ENCODE measurements around the gene CBX8.
A peak's percentile ranks its signal among the peaks of the same experiment; 100 is the strongest.

CBX8 gene

DNA sequence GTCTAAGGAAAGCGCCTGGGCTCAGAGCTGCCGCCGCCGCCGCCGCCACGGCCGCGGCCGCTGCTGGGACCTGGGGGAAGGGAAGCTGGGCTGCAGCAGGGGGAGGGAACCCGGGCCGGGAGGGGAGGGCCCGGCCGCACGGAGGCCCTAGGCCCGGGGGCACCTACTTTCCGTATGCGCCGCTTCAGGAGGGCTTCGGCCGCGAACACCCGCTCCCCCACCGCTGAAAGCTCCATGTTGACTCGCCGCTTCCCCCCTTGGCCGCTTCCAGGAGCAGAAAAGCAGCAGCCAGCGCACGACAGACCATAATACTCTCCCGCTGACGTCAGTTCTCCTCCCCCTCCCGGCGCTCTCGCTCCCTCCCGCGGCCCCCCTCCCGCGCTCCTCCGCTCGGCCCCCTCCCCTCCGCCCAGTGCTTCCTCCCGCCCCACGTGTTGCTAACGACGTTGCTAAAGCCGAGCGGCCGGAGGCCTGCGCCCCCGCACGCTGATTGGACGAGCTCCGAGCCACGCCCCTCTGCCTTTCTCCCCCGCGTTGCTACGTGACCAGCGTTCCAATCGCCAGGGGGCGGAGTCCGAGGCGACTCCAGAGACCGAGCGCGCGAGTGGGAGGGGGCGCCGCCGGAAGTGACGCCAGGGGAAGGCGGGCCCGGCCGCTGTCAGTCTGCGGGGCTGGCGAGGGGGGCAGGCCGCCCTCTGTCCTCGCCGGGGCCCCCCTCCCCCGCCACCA, at the start of gene CBX8:
TSS of gene CBX8 (minus strand) at position 315 of the 729 bp plus-strand sequence. CDS start at position 236, 79 bp downstream.
- TF ChIP-seq MYC (IDR thresholded peaks at IDR 0.05; ENCODE audit: low read depth, low read length) (peak; percentile 33), POLR2A (IDR thresholded peaks at IDR 0.05; ENCODE audit: extremely low read depth, insufficient read length) (peak; percentile 31), MAX (IDR thresholded peaks at IDR 0.05; ENCODE audit: low read depth, low read length) (peak; percentile 88), CTCF (IDR thresholded peaks at IDR 0.05; ENCODE audit: low read depth, low read length) (no peak)
- peak within 1 kb of the TSS; percentile 83 for H3K4me3 ChIP-seq (ENCODE audit: low read depth, low read length)
- peak; percentile 99 for DNase-seq (ENCODE audit: low read depth)

DNA sequence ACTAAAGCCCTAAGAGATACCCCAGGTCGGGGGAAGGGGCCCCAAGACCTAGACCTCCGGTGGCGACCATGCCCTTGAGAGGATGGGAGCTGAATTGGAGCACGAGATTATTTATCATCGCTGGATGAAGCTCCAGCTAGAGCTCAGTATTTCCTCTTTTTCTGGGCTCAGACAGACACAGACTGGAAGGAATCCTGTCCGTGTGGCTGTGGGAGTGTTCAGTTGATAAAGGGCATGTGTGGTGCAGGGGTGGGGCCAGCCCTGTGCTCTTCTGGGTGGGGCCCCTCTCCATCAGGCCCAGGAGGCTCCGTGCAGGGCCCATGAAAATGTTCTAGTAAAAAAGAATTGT, 48.7 kb upstream of the CBX8 start:
- peak; percentile 74 for DNase-seq (ENCODE audit: low read depth)
- TF ChIP-seq POLR2A (IDR thresholded peaks at IDR 0.05; ENCODE audit: extremely low read depth, insufficient read length) (no peak), MAX (IDR thresholded peaks at IDR 0.05; ENCODE audit: low read depth, low read length) (peak; percentile 14; the same call in 1 of the 2 replicates), MYC (IDR thresholded peaks at IDR 0.05; ENCODE audit: low read depth, low read length) (0 out of 2 replicates have a peak, but pooled peaks have one; percentile 29), CTCF (IDR thresholded peaks at IDR 0.05; ENCODE audit: low read depth, low read length) (no peak)
- H3K4me3 ChIP-seq (ENCODE audit: low read depth, low read length), result no peak overlapping the region

DNA sequence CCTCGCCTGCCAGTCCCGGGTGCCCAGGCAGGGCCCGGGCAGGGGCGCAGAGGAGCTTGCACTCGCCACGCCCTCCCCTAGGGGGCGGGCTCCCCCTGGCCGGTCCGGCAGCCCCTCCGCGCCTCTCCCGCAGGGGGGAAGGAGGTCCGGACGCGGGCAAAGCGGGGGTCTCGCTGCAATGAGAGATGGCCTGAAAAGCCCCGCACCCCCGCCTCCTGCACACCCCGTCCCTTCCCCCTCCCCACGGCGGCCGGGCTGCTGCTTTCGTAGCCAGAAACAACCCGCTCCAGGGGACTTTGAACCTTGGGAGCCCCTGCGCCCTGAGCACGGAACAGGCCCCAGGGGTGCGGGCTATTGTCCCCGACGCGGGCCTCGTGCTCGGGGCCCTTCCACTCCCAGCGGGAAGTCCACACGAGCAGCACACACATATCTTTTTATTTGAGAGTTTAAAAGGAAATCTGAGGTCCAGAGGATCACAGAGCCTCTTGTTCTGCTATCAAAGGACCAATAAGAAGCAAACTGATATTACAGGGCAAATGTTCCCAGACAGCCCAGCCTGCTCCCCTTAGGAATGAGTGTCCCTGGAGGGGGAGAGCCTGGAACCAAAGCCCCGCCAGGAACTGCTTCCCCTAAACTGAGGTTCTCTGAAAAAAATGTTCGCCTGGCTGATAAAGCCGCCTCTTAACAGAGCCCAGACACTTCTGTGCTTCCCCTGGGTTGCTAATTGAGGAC, 48.2 kb upstream of the CBX8 start:
- DNase-seq (ENCODE audit: low read depth), result peak; percentile 63
- TF ChIP-seq MYC (IDR thresholded peaks at IDR 0.05; ENCODE audit: low read depth, low read length), result no peak; the same call in 1 of the 2 replicates
- peak; percentile 60 for TF ChIP-seq CTCF (IDR thresholded peaks at IDR 0.05; ENCODE audit: low read depth, low read length)
- no peak overlapping the region for H3K4me3 ChIP-seq (ENCODE audit: low read depth, low read length)

DNA sequence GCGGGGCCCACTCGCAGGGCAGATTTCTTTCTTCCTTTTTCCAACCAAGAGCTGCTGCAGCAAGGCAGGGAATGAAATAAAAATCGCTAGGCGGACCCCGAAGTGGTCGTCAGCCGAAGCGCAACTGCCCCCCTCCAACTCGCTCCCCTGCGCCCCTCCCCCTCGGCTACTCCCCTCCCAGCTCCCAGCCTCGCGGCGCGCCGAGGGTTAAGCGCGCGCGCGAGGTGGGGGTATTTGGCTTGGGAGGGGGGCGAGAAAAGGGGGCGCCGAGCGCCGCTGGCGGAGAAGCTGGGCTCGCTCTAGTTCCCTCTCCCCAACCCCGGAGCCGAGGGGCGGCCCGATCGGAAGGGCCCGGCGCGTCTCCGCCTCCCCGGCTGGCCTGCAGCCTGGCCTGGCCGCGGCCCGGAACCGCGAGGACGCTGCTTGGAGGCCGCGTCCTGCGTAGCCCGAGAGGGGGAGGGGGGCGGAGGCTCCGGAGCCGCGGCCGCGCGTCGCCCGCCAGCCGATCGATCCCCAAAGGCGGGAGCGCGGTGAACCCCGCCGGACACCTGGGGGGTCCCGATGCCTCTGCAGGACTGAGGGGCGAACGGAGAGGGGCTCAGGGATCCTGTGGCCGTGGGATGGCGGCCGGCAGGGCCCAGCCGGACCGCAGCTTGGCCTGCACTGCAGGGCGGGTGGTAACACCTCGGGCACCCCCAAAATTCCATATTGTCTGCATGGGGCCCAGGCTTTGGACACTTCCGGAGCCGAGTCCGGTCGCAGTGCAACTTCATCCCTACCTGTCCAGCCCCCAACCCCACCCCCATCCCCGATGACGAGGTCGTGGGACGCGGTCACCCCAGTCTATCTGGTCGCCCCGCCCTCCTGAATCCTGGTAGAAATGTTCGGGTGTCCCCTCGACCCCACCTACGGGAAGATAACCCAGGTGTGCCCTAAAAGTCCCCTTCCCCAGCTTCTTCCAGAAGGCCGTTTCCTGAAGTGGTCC, 47.2 kb upstream of the CBX8 start:
- peak; percentile 54 for DNase-seq (ENCODE audit: low read depth)
- TF ChIP-seq MAX (IDR thresholded peaks at IDR 0.05; ENCODE audit: low read depth, low read length) (0 out of 2 replicates have a peak, but pooled peaks have one; percentile 27), MYC (IDR thresholded peaks at IDR 0.05; ENCODE audit: low read depth, low read length) (no peak; the same call in 1 of the 2 replicates)
- no peak overlapping the region for H3K4me3 ChIP-seq (ENCODE audit: low read depth, low read length)

DNA sequence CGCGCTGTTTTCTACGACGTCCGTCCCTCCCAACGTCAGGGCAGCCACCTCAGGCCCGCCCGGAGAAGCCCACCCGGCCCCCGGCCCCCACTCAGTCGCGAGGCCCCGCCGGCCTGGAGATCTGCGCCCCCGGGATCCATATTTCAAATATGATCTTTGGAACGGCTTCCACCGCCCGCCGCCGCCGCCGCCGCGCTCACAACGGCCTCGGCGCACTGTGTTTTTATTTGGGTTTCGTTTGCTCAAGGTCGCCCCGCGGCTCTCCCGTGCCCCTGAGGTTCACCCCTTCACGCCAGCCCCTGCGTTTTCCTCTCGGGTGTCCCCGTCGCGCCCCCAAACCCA, 46.6 kb upstream of the CBX8 start:
- DNase-seq (ENCODE audit: low read depth), result peak; percentile 36
- no peak overlapping the region for H3K4me3 ChIP-seq (ENCODE audit: low read depth, low read length)
- TF ChIP-seq CTCF (IDR thresholded peaks at IDR 0.05; ENCODE audit: low read depth, low read length), result no peak
- no peak for TF ChIP-seq POLR2A (IDR thresholded peaks at IDR 0.05; ENCODE audit: extremely low read depth, insufficient read length)
- TF ChIP-seq MAX (IDR thresholded peaks at IDR 0.05; ENCODE audit: low read depth, low read length), result no peak
- no peak for TF ChIP-seq MYC (IDR thresholded peaks at IDR 0.05; ENCODE audit: low read depth, low read length)
